GM12864 (cell line): Measurements from ENCODE around the gene ZNF500.

ENCODE experiments used
- DNase-seq: peaks from one replicate; pipeline ENCODE4 v3.0.0-alpha.2; 2011; ENCODE audit warnings: low read depth
- H3K4me3 ChIP-seq: 2 replicates; pipeline ENCODE4 v1.5.1; 2011; ENCODE audit warnings: mild to moderate bottlenecking, low read depth, low read length, control low read depth
- TF ChIP-seq, protein P1 (sequence below): IDR thresholded peaks from 2 replicates; pipeline ENCODE4 v1.5.1; 2011; ENCODE audit warnings: low read depth, mild to moderate bottlenecking, moderate library complexity, low read length, control low read depth, inconsistent platforms; ENCODE audit errors: missing control alignments

Gene ZNF500

DNA sequence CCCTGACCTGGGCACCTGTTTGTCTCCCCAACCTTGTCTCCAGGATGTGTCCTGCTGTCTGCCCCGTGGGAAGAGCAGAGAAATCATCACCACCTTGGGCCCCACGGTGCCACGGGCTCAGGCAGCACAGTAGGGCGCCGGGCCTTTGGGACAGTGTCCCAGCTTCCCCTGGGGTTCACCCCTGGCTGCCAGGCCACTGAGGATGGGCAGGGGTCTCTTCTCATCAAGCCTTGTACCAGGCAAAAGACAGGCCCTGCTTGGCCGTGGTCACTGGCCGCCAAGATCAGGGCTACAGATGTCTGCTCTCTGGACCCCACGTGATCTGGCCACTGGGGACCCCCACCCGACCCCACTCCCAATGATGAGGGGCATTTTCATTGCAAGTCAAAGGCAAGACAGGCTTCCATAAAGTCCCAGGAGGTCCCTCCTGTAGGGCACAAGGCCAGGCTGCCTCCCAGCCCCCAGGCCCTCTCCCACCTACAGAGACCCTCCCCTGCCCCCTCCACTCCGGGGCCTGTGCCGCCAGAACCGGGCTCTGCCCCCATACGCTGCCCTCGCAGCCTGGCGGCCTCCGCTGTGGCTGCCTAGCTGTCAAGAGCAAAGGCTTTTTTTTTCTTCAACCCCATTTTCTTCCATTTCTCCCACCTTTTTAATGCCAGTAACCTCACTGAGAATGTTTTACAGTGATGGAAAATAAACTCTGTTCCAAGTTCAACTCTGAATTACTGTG, 18.1 kb downstream of the ZNF500 start:
- no peak overlapping the region for H3K4me3 ChIP-seq
- no peak for DNase-seq
- TF ChIP-seq, protein P1, sequence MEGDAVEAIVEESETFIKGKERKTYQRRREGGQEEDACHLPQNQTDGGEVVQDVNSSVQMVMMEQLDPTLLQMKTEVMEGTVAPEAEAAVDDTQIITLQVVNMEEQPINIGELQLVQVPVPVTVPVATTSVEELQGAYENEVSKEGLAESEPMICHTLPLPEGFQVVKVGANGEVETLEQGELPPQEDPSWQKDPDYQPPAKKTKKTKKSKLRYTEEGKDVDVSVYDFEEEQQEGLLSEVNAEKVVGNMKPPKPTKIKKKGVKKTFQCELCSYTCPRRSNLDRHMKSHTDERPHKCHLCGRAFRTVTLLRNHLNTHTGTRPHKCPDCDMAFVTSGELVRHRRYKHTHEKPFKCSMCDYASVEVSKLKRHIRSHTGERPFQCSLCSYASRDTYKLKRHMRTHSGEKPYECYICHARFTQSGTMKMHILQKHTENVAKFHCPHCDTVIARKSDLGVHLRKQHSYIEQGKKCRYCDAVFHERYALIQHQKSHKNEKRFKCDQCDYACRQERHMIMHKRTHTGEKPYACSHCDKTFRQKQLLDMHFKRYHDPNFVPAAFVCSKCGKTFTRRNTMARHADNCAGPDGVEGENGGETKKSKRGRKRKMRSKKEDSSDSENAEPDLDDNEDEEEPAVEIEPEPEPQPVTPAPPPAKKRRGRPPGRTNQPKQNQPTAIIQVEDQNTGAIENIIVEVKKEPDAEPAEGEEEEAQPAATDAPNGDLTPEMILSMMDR: no peak

DNA sequence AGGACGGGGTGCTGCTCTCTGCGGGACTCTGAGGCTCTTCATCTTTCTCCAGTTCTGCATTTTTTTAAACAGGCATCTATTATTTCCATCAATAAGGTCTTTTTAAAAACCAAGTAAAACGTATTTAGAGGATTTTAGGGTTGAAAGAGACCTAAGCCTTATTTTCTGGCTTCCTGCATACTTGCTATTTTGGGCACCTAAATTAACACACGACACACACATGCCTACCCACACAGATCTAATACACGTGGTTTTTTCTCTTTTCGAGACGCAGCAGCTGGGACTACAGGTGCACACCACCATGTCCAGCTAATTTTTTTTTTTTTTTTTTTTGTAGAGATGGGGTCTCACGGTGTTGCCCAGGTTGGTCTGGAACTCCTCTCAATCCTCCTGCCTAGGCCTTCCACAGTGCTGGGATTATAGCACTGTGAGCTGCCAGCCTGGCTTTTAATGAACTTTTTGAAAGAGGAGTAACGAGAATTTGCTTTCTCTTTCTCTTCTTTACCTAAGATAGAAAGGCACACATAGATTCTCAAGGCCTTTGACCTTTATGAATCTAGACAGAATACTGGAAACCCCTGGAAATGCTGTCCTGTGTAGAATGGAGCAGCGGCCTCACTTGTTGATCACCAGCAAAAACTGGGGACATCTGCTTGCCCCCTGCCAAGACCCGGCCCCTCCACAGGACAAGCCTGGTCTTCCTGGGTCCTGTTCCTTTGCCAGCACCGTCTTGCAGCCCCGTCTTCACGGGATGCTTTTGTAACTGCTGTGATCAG, 18.9 kb downstream of the ZNF500 start:
- TF ChIP-seq, protein P1: no peak
- no peak overlapping the region for H3K4me3 ChIP-seq
- DNase-seq: no peak

DNA sequence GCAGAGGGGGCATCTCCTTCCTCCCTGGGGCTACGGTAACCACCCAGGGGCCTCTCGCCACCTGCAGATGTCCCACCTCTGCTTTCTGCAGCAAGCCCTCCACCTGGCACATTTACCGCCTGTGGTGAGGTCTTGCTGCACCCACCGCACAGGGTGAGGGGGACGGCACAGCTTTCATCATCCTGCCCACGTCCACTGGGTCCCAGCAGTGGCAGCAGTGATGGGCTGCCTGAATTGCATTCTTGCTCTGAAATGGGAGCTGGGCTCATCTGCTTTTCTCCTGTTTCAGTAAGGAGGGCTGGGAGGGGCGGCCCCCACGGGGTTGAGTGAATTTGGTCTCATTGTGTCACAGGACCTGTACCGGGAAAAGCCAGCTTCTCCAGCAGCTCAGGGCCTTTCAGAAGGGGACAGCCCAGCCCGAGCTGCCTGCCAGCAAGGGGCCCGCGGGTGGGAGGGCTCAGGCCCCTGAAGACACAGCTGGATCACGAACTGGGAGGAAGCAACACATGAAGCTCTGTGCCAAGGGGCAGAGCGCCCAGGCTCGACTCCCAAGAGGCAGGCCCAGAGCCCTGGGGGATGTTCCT, 19.9 kb downstream of the ZNF500 start:
- H3K4me3 ChIP-seq: no peak overlapping the region
- TF ChIP-seq, protein P1: no peak
- no peak for DNase-seq

DNA sequence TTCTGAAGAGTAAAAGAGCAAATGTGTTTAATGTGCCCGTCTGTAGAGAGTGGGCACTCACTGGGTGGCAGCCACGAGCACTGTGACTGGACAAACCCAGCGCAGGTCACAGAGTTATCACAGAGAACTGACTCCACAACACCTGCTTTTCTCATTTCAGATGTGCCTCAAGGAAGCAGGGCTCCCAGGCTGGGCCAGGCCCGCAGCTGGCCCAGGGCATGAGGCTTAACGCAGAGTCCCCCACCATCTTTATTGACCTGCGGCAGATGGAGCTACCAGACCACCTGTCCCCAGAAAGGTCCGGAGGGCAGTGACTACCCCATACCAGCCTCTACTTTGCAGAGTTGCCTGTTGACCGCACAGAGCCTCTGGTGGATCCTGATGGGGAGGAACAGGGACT, 20.7 kb downstream of the ZNF500 start:
- TF ChIP-seq, protein P1: no peak
- DNase-seq: no peak
- no peak overlapping the region for H3K4me3 ChIP-seq

DNA sequence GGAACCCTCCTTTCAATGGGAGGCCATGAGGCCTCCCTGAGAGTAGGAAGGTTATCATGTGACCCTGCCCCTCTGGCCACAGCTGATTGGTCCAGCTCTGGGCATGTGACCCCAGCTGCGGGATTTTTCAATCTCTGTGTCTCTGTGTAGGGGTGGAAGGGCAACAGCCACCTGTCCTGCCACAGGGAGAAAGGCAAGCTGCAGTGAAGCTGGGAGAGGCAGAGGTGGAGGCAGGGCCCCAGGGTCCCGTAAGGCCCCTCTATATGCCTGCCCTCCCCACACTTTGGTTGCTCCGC, 21.7 kb downstream of the ZNF500 start:
- no peak overlapping the region for H3K4me3 ChIP-seq
- TF ChIP-seq, protein P1: no peak
- DNase-seq: no peak

DNA sequence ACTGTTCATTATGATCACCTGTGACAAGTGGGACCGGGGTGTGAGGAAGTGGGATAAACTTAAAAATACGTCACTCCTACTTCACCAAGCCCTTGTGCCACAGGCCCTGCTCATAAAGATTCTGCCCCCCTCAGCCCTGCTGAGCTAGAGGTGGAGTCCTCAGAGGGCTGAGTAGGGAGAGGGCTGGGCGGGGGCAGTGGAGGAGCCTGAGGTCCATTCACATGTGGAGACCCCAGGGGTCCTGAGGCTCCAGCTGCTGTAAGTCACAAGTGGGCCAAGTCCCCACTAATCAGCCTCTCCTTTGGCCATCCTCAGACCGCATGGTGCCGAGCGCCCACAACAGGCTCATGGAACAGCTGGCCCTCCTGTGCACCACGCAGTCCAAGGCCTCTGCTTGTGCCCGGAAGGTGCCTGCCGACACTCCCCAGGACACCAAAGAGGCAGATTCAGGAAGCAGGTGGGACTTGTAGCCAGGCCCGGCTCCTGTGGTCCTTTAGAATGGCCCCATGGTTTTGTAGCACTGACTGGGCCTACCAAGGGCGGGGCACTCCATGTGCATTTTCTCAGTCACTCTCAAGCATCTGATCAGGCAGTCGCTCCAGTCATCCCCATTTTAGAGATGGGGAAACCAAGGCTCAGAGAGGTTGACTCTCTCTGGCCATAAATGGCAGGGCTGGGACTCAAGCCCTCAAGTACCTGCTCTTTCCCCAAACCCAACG, 22.2 kb downstream of the ZNF500 start:
- TF ChIP-seq, protein P1: no peak
- no peak for DNase-seq
- no peak overlapping the region for H3K4me3 ChIP-seq
